H1 (cell line): ENCODE results near the gene CDK5RAP2. TPM values are rescaled to one million over a fixed set of nuclear protein-coding genes. Genes with fewer than 3 reads are reported as not detected.

ENCODE experiments used
- CTCF ChIA-PET: fragments of 300-600 bp; sonication (Branson Sonifier 250); formaldehyde crosslinking; loops from one replicate; lab custom pipeline; 2021; ENCODE audit not compliant: partially characterized antibody; lab: Charles Lee
- POLR2A ChIA-PET: fragments of 300-600 bp; sonication (Branson Sonifier 250); formaldehyde crosslinking; loops from one replicate; lab custom pipeline; 2021; ENCODE audit warnings: inconsistent platforms; ENCODE audit not compliant: partially characterized antibody; lab: Charles Lee
- DNase-seq, 2 experiments: peaks; one replicate each; pipeline versions ENCODE4 v3.0.0 to v3.0.0-alpha.2; 2010 to 2022; ENCODE audit warnings: low spot score in 2 of 2, low read depth in 1 of 2, mixed read lengths in 1 of 2
- FAIRE-seq: peaks from 2 replicates; lab custom pipeline; 2011; peaks lifted over from hg19 to GRCh38; lab: Jason Lieb, UNC
- H2AFZ ChIP-seq: 2 replicates; pipeline ENCODE4 v1.8.1; 2012; ENCODE audit warnings: low read length, inconsistent platforms
- H2AK5ac ChIP-seq: 2 replicates; pipeline ENCODE4 v1.6.1; 2013; ENCODE audit warnings: low read depth, low read length
- H2BK120ac ChIP-seq: replicated peaks from 2 replicates; pipeline ENCODE3; 2013; ENCODE audit warnings: low read depth, low read length, inconsistent platforms
- H2BK12ac ChIP-seq: 2 replicates; pipeline ENCODE4 v1.6.1; 2013; ENCODE audit warnings: low read depth, low read length
- H2BK15ac ChIP-seq: 2 replicates; pipeline ENCODE4 v1.6.1; 2013; ENCODE audit warnings: low read length
- H2BK20ac ChIP-seq: 2 replicates; pipeline ENCODE4 v1.6.1; 2013; ENCODE audit warnings: low read length
- H2BK5ac ChIP-seq: 2 replicates; pipeline ENCODE4 v1.6.1; 2013; ENCODE audit warnings: low read depth, low read length
- H3K14ac ChIP-seq: 2 replicates; pipeline ENCODE4 v1.6.1; 2013; ENCODE audit warnings: inconsistent platforms; ENCODE audit not compliant: insufficient read length
- H3K18ac ChIP-seq: 2 replicates; pipeline ENCODE4 v1.6.1; 2013; ENCODE audit warnings: low read length; ENCODE audit errors: extremely low read depth
- H3K23ac ChIP-seq: 2 replicates; pipeline ENCODE4 v1.6.1; 2013; ENCODE audit warnings: inconsistent platforms; ENCODE audit not compliant: insufficient read length
- H3K23me2 ChIP-seq: 2 replicates; pipeline ENCODE4 v1.6.1; 2013; ENCODE audit warnings: low read depth, low read length
- H3K27ac ChIP-seq: 2 replicates; pipeline ENCODE4 v1.6.1; 2011; ENCODE audit warnings: low read depth, low read length, inconsistent platforms
- H3K27me3 ChIP-seq, 4 experiments: replicated peaks in 1 of 4; 1 replicate in 1 of 4; 2 replicates in 3 of 4; pipeline versions ENCODE4 v1.6.1 to v1.8.1; 2011 to 2013; ENCODE audit warnings: low read length in 3 of 4, mild to moderate bottlenecking in 3 of 4, inconsistent platforms in 2 of 4, mixed read lengths in 2 of 4, moderate library complexity in 1 of 4; ENCODE audit not compliant: control insufficient read depth in 3 of 4, insufficient read depth in 3 of 4; ENCODE audit errors: extremely low read depth in 1 of 4
- H3K36me3 ChIP-seq, 4 experiments: 2 replicates each; pipeline versions ENCODE4 v1.6.1 to v1.8.1; 2011 to 2013; ENCODE audit warnings: mild to moderate bottlenecking in 4 of 4, low read length in 3 of 4, moderate library complexity in 2 of 4, control low read depth in 1 of 4, inconsistent platforms in 1 of 4; ENCODE audit not compliant: insufficient read depth in 4 of 4, control insufficient read depth in 2 of 4
- H3K4ac ChIP-seq: replicated peaks from 2 replicates; pipeline ENCODE3; 2013; ENCODE audit warnings: low read length, low read depth, mixed read lengths, inconsistent platforms; ENCODE audit not compliant: insufficient read length
- H3K4me1 ChIP-seq, 4 experiments: replicated peaks in 1 of 4; 1 replicate in 1 of 4; 2 replicates in 3 of 4; pipeline versions ENCODE4 v1.6.1 to v1.8.1; 2011 to 2013; ENCODE audit warnings: low read length in 3 of 4, inconsistent platforms in 2 of 4, mixed read lengths in 1 of 4; ENCODE audit not compliant: insufficient read depth in 4 of 4, control insufficient read depth in 3 of 4
- H3K4me2 ChIP-seq, 2 experiments: 2 replicates each; pipeline versions ENCODE4 v1.6.1 to v1.8.1; 2011 to 2013; ENCODE audit warnings: low read depth in 2 of 2, low read length in 2 of 2, control low read depth in 1 of 2, inconsistent platforms in 1 of 2, mild to moderate bottlenecking in 1 of 2; ENCODE audit not compliant: insufficient read depth in 1 of 2
- H3K4me3 ChIP-seq, 4 experiments: fragments of 200-600, 300-600 bp in 1 of 4; sonication (generic), shearing (Covaris generic), sonication (Bioruptor Twin) in 1 of 4; 2 replicates each; pipeline versions ENCODE4 v1.5.1 to v1.8.1; 2011 to 2016; ENCODE audit warnings: low read length in 4 of 4, low read depth in 3 of 4, control low read depth in 2 of 4, inconsistent platforms in 2 of 4, mild to moderate bottlenecking in 2 of 4, mixed read lengths in 1 of 4, moderate library complexity in 1 of 4; ENCODE audit not compliant: insufficient read depth in 2 of 4; ENCODE audit errors: extremely low read depth in 1 of 4
- H3K56ac ChIP-seq: replicated peaks from 2 replicates; pipeline ENCODE3; 2013; ENCODE audit warnings: low read depth, mild to moderate bottlenecking, mixed read lengths, low read length, inconsistent platforms; ENCODE audit not compliant: insufficient read length
- H3K79me1 ChIP-seq: 2 replicates; pipeline ENCODE4 v1.6.1; 2013; ENCODE audit warnings: low read depth, low read length, control low read depth
- H3K79me2 ChIP-seq, 2 experiments: 2 replicates each; pipeline versions ENCODE4 v1.6.1 to v1.8.1; 2012 to 2013; ENCODE audit warnings: low read length in 2 of 2, mild to moderate bottlenecking in 2 of 2, inconsistent platforms in 1 of 2; ENCODE audit not compliant: insufficient read depth in 2 of 2, control insufficient read depth in 1 of 2
- H3K9ac ChIP-seq, 4 experiments: replicated peaks in 1 of 4; 1 replicate in 1 of 4; 2 replicates in 3 of 4; pipeline versions ENCODE4 v1.6.1 to v1.8.1; 2011 to 2013; ENCODE audit warnings: low read depth in 3 of 4, low read length in 3 of 4, control low read depth in 2 of 4, mild to moderate bottlenecking in 2 of 4, moderate library complexity in 2 of 4, inconsistent platforms in 1 of 4; ENCODE audit errors: extremely low read depth in 1 of 4
- H3K9me3 ChIP-seq, 2 experiments: 2 replicates each; pipeline versions ENCODE4 v1.6.1 to v1.8.1; 2012 to 2013; ENCODE audit warnings: mild to moderate bottlenecking in 2 of 2, moderate library complexity in 2 of 2, control low read depth in 1 of 2, inconsistent platforms in 1 of 2, low read depth in 1 of 2, low read length in 1 of 2, mixed read lengths in 1 of 2; ENCODE audit not compliant: insufficient read depth in 2 of 2
- H4K20me1 ChIP-seq, 2 experiments: replicated peaks in 1 of 2; 2 replicates each; pipeline versions ENCODE3 to v1.8.1; 2011 to 2013; ENCODE audit warnings: inconsistent platforms in 2 of 2, low read length in 2 of 2, mild to moderate bottlenecking in 1 of 2; ENCODE audit not compliant: insufficient read depth in 2 of 2, control insufficient read depth in 1 of 2
- H4K5ac ChIP-seq: 2 replicates; pipeline ENCODE4 v1.6.1; 2013; ENCODE audit warnings: low read length, low read depth, mixed read lengths, inconsistent platforms; ENCODE audit not compliant: insufficient read length
- H4K8ac ChIP-seq: 2 replicates; pipeline ENCODE4 v1.8.0; 2013; ENCODE audit warnings: mild to moderate bottlenecking, moderate library complexity, low read length, inconsistent platforms; ENCODE audit not compliant: insufficient read depth; ENCODE audit errors: extremely low read depth
- H4K91ac ChIP-seq: replicated peaks from 2 replicates; pipeline ENCODE3; 2013; ENCODE audit warnings: low read length, mixed read lengths, inconsistent platforms; ENCODE audit not compliant: insufficient read length
- CBX8 ChIP-seq: fragments of 300-800, 300-1000 bp; sonication (generic); IDR thresholded peaks from 2 replicates; pipeline ENCODE4 v1.7.1; 2016; ENCODE audit warnings: low read depth, low read length, borderline replicate concordance
- CHD1 ChIP-seq: IDR thresholded peaks from 2 replicates; pipeline ENCODE4 v1.6.1; 2012; ENCODE audit warnings: low read depth, low read length, improper control_type of control experiment
- EGR1 ChIP-seq: IDR thresholded peaks from 2 replicates; pipeline ENCODE4 v1.6.1; 2011; ENCODE audit warnings: low read depth, low read length, borderline replicate concordance
- JUN ChIP-seq: IDR thresholded peaks from 2 replicates; pipeline ENCODE4 v1.6.1; 2011; ENCODE audit warnings: low read depth, mild to moderate bottlenecking, improper control_type of control experiment, low read length
- KDM1A ChIP-seq: fragments of 200-600, 300-600 bp; sonication (generic); IDR thresholded peaks from 2 replicates; pipeline ENCODE4 v1.7.1; 2016; ENCODE audit warnings: mild to moderate bottlenecking, low read length, borderline replicate concordance
- KDM4A ChIP-seq: IDR thresholded peaks from one replicate; pipeline ENCODE4 v1.7.1; 2012; ENCODE audit warnings: low read depth, mild to moderate bottlenecking, moderate library complexity, low read length, inconsistent platforms; ENCODE audit not compliant: severe bottlenecking
- POLR2A ChIP-seq, 2 experiments: IDR thresholded peaks; 1 replicate in 1 of 2; 2 replicates in 1 of 2; pipeline ENCODE4 v1.6.1; 2011; ENCODE audit warnings: low read depth in 2 of 2, low read length in 2 of 2, mild to moderate bottlenecking in 2 of 2; ENCODE audit errors: control extremely low read depth in 1 of 2
- SAP30 ChIP-seq: fragments of 300-600 bp; sonication (generic); IDR thresholded peaks from 2 replicates; pipeline ENCODE4 v1.7.1; 2012; ENCODE audit warnings: low read length, moderate library complexity, mild to moderate bottlenecking, inconsistent platforms; ENCODE audit not compliant: insufficient read depth, insufficient replicate concordance
- TAF7 ChIP-seq: optimal IDR thresholded peaks from 2 replicates; pipeline ENCODE3; 2011; ENCODE audit warnings: low read depth, mild to moderate bottlenecking, inconsistent platforms, low read length, moderate library complexity, borderline replicate concordance
- WGBS, 2 experiments: shearing (Covaris generic) in 1 of 2; methylation state at CpG; one replicate each; pipeline versions ENCODE4 v1.1.6 to v1.1.7; 2013 to 2015; ENCODE audit warnings: low lambda C conversion rate in 2 of 2, mixed read lengths in 2 of 2, inconsistent platforms in 1 of 2, low coverage in 1 of 2, missing lambda C conversion rate in 1 of 2; ENCODE audit not compliant: insufficient replicate concordance in 2 of 2, insufficient coverage in 1 of 2, insufficient read length in 1 of 2; ENCODE audit errors: extremely low coverage in 1 of 2, missing lambda C conversion rate in 1 of 2; 5-methylcytosine and 5-hydroxymethylcytosine counted together
- polyA plus RNA-seq, 7 experiments: library from polyadenylated mRNA; depleted of rRNA in 3 of 7; stranded (reverse) in 5 of 7; unstranded in 2 of 7; fragments of >200 nt in 5 of 7; fragments of 200-250 nt in 2 of 7; gene quantifications; 1 replicate in 5 of 7; 2 replicates in 1 of 7; 4 replicates in 1 of 7; pipeline versions ENCODE4 v1.2.1 to v1.2.3, GENCODE V29; 2011 to 2013; ENCODE audit warnings: missing spikeins in 2 of 7, mixed read lengths in 2 of 7
- total RNA-seq: library from RNA; stranded (reverse); fragmentation: NEBNext Ultra II Directional; extraction: Animal tissue kit (Norgen Biotek cat#: 25700); gene quantifications from 2 replicates; pipeline ENCODE4 v1.2.1, GENCODE V29; 2021

The CDK5RAP2 gene
- total and polyA plus RNA-seq, 2 of the 8 experiments (the other 6 are each of a cell fraction or from before 2014, with no cell fraction given), result 19.8 to 49.4 TPM

GRCh38 chr9:120433701-120434100 is 146.3 kb downstream of the CDK5RAP2 start:
- Histone ChIP-seq H2BK15ac (no peak overlapping the region), H3K23me2 (no peaks in the 10 kb centered on the region), H3K27me3 (no peaks in the 10 kb centered on the region), H3K9ac (no peak overlapping the region), H3K56ac (no peak overlapping the region), H4K5ac (no peak overlapping the region), H3K4me1 (no peaks in the 10 kb centered on the region), H3K18ac (no peak overlapping the region), H2BK12ac (no peak overlapping the region), H3K23ac (no peak overlapping the region), H3K14ac (no peak overlapping the region), H3K4me2 (no peak overlapping the region), H2AFZ (no peak overlapping the region), H3K4ac (no peak overlapping the region), H3K79me1 (no peaks in the 10 kb centered on the region), H3K9me3 (no peaks in the 10 kb centered on the region), H3K79me2 (no peaks in the 10 kb centered on the region), H2AK5ac (no peak overlapping the region), H4K8ac (no peak overlapping the region), H3K27ac (no peak overlapping the region), H3K36me3 (peaks cover 2 to 29% (median 19%) of the 10 kb centered on the region in 4 experiments; a peak in 7 of 8 replicates), H2BK5ac (no peak overlapping the region), H4K20me1 (peaks cover 0 to 2% of the 10 kb centered on the region in 2 experiments), H2BK20ac (no peak overlapping the region), H3K4me3 (no peak overlapping the region), H4K91ac (no peak overlapping the region), H2BK120ac (no peak overlapping the region)
- TF ChIP-seq POLR2A (IDR thresholded peaks at IDR 0.05; ENCODE audit: control extremely low read depth in 1 of 2, low read depth in 2 of 2, low read length in 2 of 2) (no peak), KDM1A (no peak), CHD1 (no peak), CBX8 (no peak), SAP30 (no peak), EGR1 (no peak), KDM4A (no peak), TAF7 (no peak), JUN (no peak)
- DNase-seq (no peak), FAIRE-seq (no peak)
- ChIA-PET POLR2A (no interaction called here), CTCF (interaction anchor here (0.8 to 1.8 kb wide), 3 partner anchors 30 to 100 kb away, joined by 3 to 4 read pairs (median 4); no protein-coding TSS in a partner anchor)
- 86% methylated on average over 4 of the region's 4 CpGs; no CpG with 5 or more reads in 1 of the 2 experiments for WGBS, 2 experiments
